Activated T-cell treated with anti-CD3 and anti-CD28 coated beads, Interleukin-2, amount 50 U/mL, for 24 hours (primary cell): ENCODE measurements around the gene GTPBP10.
"Not testable (repeated sequence)": the region's sequence is repeated elsewhere in the genome, so short reads cannot be mapped to it uniquely, and the experiment has no call there.

Source experiments
- DNase-seq: peaks from one replicate; pipeline ENCODE4 v3.0.0-alpha.2; 2020
- H3K27ac Mint-ChIP-seq: 2 replicates; pipeline ENCODE4 v1.8.0; 2020; ENCODE audit warnings: mild to moderate bottlenecking, mixed read lengths
- H3K27me3 Mint-ChIP-seq: 2 replicates; pipeline ENCODE4 v1.8.0; 2020; ENCODE audit warnings: mixed read lengths
- H3K36me3 Mint-ChIP-seq: 2 replicates; pipeline ENCODE4 v1.8.0; 2020; ENCODE audit warnings: low read depth, mixed read lengths
- H3K4me1 Mint-ChIP-seq: 2 replicates; pipeline ENCODE4 v1.8.0; 2020; ENCODE audit warnings: low read depth, mixed read lengths
- H3K4me3 Mint-ChIP-seq: 2 replicates; pipeline ENCODE4 v1.8.0; 2020; ENCODE audit warnings: mild to moderate bottlenecking, moderate library complexity, mixed read lengths
- H3K9me3 Mint-ChIP-seq: 2 replicates; pipeline ENCODE4 v1.8.0; 2020; ENCODE audit warnings: mixed read lengths

Gene GTPBP10

GRCh38 chr7:90337106-90337505, 9.4 kb upstream of the GTPBP10 start:
- no peaks in the 10 kb centered on the region for H3K4me1 Mint-ChIP-seq
- H3K27ac Mint-ChIP-seq, result no peak overlapping the region
- H3K36me3 Mint-ChIP-seq, result no peaks in the 10 kb centered on the region
- no peak for DNase-seq
- H3K27me3 Mint-ChIP-seq, result peaks cover 11% of the 10 kb centered on the region
- H3K4me3 Mint-ChIP-seq, result no peak overlapping the region
- H3K9me3 Mint-ChIP-seq, result no peaks in the 10 kb centered on the region

- Mint-ChIP-seq H3K9me3 (no peaks in the 10 kb centered on the region), H3K4me3 (peak overlapping the region; percentile 96), H3K27me3 (no peaks in the 10 kb centered on the region), H3K36me3 (peaks cover 29% of the 10 kb centered on the region), H3K4me1 (peaks cover 36% of the 10 kb centered on the region), H3K27ac (peak overlapping the region; percentile 98)
- no peak for DNase-seq
Observed at GRCh38 chr7:90345016-90345415, 1.5 kb upstream of the GTPBP10 start.

- Mint-ChIP-seq H3K27ac (peak overlapping the region; percentile 98), H3K27me3 (no peaks in the 10 kb centered on the region), H3K4me3 (peak overlapping the region; percentile 96), H3K36me3 (peaks cover 37% of the 10 kb centered on the region), H3K4me1 (peaks cover 43% of the 10 kb centered on the region), H3K9me3 (no peaks in the 10 kb centered on the region)
- DNase-seq, result no peak
Observed at GRCh38 chr7:90345595-90346335, 751 bp upstream of the GTPBP10 start.

- peaks cover 49% of the 10 kb centered on the region for H3K36me3 Mint-ChIP-seq
- peak overlapping the region; percentile 98 for H3K27ac Mint-ChIP-seq
- peak overlapping the region; percentile 96 for H3K4me3 Mint-ChIP-seq
- H3K27me3 Mint-ChIP-seq, result no peaks in the 10 kb centered on the region
- H3K4me1 Mint-ChIP-seq, result peaks cover 55% of the 10 kb centered on the region
- no peak for DNase-seq
- H3K9me3 Mint-ChIP-seq, result no peaks in the 10 kb centered on the region
Observed at GRCh38 chr7:90347759-90348158, 1.2 kb downstream of the GTPBP10 start.

- no peak overlapping the region for H3K4me3 Mint-ChIP-seq
- H3K4me1 Mint-ChIP-seq, result peaks cover 59% of the 10 kb centered on the region
- DNase-seq, result no peak
- no peaks in the 10 kb centered on the region for H3K27me3 Mint-ChIP-seq
- peaks cover 63% of the 10 kb centered on the region for H3K36me3 Mint-ChIP-seq
- no peak overlapping the region for H3K27ac Mint-ChIP-seq
- no peaks in the 10 kb centered on the region for H3K9me3 Mint-ChIP-seq
Observed at GRCh38 chr7:90349305-90349704, 2.8 kb downstream of the GTPBP10 start.

- not testable (repeated sequence) for H3K4me3 Mint-ChIP-seq, H3K27ac Mint-ChIP-seq, H3K27me3 Mint-ChIP-seq, H3K9me3 Mint-ChIP-seq, DNase-seq
- peaks cover 59% of the 10 kb centered on the region for H3K4me1 Mint-ChIP-seq
- H3K36me3 Mint-ChIP-seq, result peaks cover 70% of the 10 kb centered on the region
Observed at GRCh38 chr7:90350032-90350431, 3.5 kb downstream of the GTPBP10 start.

- no peak overlapping the region for H3K4me3 Mint-ChIP-seq
- H3K27me3 Mint-ChIP-seq, result no peaks in the 10 kb centered on the region
- H3K27ac Mint-ChIP-seq, result no peak overlapping the region
- peaks cover 7% of the 10 kb centered on the region for H3K9me3 Mint-ChIP-seq
- peaks cover 82% of the 10 kb centered on the region for H3K36me3 Mint-ChIP-seq
- H3K4me1 Mint-ChIP-seq, result peaks cover 45% of the 10 kb centered on the region
- no peak for DNase-seq
Observed at GRCh38 chr7:90351987-90352386, 5.5 kb downstream of the GTPBP10 start.

- no peak for DNase-seq
- Mint-ChIP-seq H3K4me3 (no peak overlapping the region), H3K27me3 (no peaks in the 10 kb centered on the region), H3K36me3 (peaks cover 89% of the 10 kb centered on the region), H3K27ac (no peak overlapping the region), H3K4me1 (no peaks in the 10 kb centered on the region), H3K9me3 (no peaks in the 10 kb centered on the region)
Observed at GRCh38 chr7:90383422-90383821, 36.9 kb downstream of the GTPBP10 start.

GRCh38 chr7:90383861-90384260, 37.3 kb downstream of the GTPBP10 start:
- Mint-ChIP-seq H3K4me1 (no peaks in the 10 kb centered on the region), H3K9me3 (no peaks in the 10 kb centered on the region), H3K4me3 (no peak overlapping the region), H3K27me3 (no peaks in the 10 kb centered on the region), H3K27ac (no peak overlapping the region), H3K36me3 (peaks cover 87% of the 10 kb centered on the region)
- no peak for DNase-seq

GRCh38 chr7:90384433-90384832, 37.9 kb downstream of the GTPBP10 start:
- H3K9me3 Mint-ChIP-seq, result no peaks in the 10 kb centered on the region
- H3K4me3 Mint-ChIP-seq, result no peak overlapping the region
- no peak for DNase-seq
- H3K36me3 Mint-ChIP-seq, result peaks cover 86% of the 10 kb centered on the region
- no peaks in the 10 kb centered on the region for H3K4me1 Mint-ChIP-seq
- H3K27ac Mint-ChIP-seq, result no peak overlapping the region
- H3K27me3 Mint-ChIP-seq, result no peaks in the 10 kb centered on the region

- H3K27me3 Mint-ChIP-seq, result no peaks in the 10 kb centered on the region
- no peak for DNase-seq
- H3K36me3 Mint-ChIP-seq, result peaks cover 63% of the 10 kb centered on the region
- H3K9me3 Mint-ChIP-seq, result no peaks in the 10 kb centered on the region
- no peaks in the 10 kb centered on the region for H3K4me1 Mint-ChIP-seq
- no peak overlapping the region for H3K4me3 Mint-ChIP-seq
- H3K27ac Mint-ChIP-seq, result no peak overlapping the region
Observed at GRCh38 chr7:90387470-90388240, 41.1 kb downstream of the GTPBP10 start.

GRCh38 chr7:90390926-90391325, 44.4 kb downstream of the GTPBP10 start:
- H3K36me3 Mint-ChIP-seq, result peaks cover 43% of the 10 kb centered on the region
- DNase-seq, result no peak
- H3K27me3 Mint-ChIP-seq, result no peaks in the 10 kb centered on the region
- no peaks in the 10 kb centered on the region for H3K4me1 Mint-ChIP-seq
- H3K9me3 Mint-ChIP-seq, result peaks cover 15% of the 10 kb centered on the region
- no peak overlapping the region for H3K27ac Mint-ChIP-seq
- H3K4me3 Mint-ChIP-seq, result no peak overlapping the region

GRCh38 chr7:90391488-90391887, 45.0 kb downstream of the GTPBP10 start:
- Mint-ChIP-seq H3K36me3 (peaks cover 37% of the 10 kb centered on the region), H3K4me1 (no peaks in the 10 kb centered on the region), H3K9me3 (peaks cover 19% of the 10 kb centered on the region), H3K4me3 (no peak overlapping the region), H3K27me3 (no peaks in the 10 kb centered on the region), H3K27ac (no peak overlapping the region)
- no peak for DNase-seq

- H3K4me1 Mint-ChIP-seq, result no peaks in the 10 kb centered on the region
- no peaks in the 10 kb centered on the region for H3K27me3 Mint-ChIP-seq
- peaks cover 39% of the 10 kb centered on the region for H3K9me3 Mint-ChIP-seq
- H3K27ac Mint-ChIP-seq, result no peak overlapping the region
- H3K36me3 Mint-ChIP-seq, result peaks cover 15% of the 10 kb centered on the region
- DNase-seq, result no peak
- no peak overlapping the region for H3K4me3 Mint-ChIP-seq
Observed at GRCh38 chr7:90396420-90396819, 49.9 kb downstream of the GTPBP10 start.

GRCh38 chr7:90401989-90402388, 55.5 kb downstream of the GTPBP10 start:
- H3K4me1 Mint-ChIP-seq, result peaks cover 23% of the 10 kb centered on the region
- DNase-seq, result no peak
- no peak overlapping the region for H3K4me3 Mint-ChIP-seq
- H3K27me3 Mint-ChIP-seq, result no peaks in the 10 kb centered on the region
- H3K36me3 Mint-ChIP-seq, result peaks cover 4% of the 10 kb centered on the region
- H3K27ac Mint-ChIP-seq, result no peak overlapping the region
- H3K9me3 Mint-ChIP-seq, result peaks cover 18% of the 10 kb centered on the region
